Daoy (cell line): Measurements from ENCODE around the gene GPX3. TPM values are rescaled to one million over a fixed set of nuclear protein-coding genes. Genes with fewer than 3 reads are reported as not detected.

Experiments used
- DNase-seq: peaks from one replicate; pipeline ENCODE4 v3.0.0-alpha.2; 2015; ENCODE audit warnings: low read depth
- total RNA-seq: library from RNA; depleted of rRNA; stranded (reverse); fragments of >200 nt; shearing (Covaris generic); gene quantifications from 2 replicates; pipeline ENCODE4 v1.2.3, GENCODE V29; 2014; rRNA removed

GPX3 gene
- total RNA-seq, 1 experiment from 2014 or later = 13.1 TPM

DNA sequence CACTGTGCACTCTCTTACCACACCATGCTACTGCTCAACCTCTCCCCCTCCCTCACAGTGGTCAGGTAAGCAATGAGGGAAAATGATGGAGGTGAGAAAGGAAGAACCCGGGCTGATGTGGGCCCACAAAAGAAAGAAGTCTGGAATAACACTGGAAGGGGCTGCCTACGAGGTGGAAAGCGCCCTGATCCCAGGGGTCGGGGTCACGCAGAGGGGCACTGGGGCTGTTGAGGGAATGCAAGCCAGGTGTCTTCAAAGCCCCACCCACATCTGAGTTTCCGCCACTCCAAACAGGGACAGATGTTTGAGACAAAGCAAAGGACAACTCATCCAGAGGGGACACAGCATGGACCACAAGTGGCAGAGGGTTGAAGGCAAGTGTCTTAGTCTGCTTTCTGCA lies 56.2 kb downstream of the GPX3 start:
- no peak for DNase-seq

DNA sequence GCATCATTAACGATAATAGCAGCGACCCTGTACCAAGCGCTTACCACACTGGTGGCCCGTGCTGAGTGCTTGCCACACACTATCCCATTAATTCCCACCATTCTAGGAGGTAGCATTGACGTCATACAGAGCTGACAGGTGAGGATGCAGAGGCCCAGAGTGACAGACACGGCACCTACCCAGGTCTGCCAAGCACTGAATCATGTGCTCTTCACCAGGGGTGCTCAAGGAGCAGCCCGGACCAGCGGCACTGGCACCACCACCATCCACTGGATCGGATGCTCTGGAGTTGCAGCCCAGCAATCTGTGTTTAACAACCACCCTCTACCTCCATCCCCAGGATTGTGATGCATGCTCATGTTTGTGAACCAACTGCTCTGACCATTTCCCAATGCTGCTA lies 57.0 kb downstream of the GPX3 start:
- DNase-seq = no peak

DNA sequence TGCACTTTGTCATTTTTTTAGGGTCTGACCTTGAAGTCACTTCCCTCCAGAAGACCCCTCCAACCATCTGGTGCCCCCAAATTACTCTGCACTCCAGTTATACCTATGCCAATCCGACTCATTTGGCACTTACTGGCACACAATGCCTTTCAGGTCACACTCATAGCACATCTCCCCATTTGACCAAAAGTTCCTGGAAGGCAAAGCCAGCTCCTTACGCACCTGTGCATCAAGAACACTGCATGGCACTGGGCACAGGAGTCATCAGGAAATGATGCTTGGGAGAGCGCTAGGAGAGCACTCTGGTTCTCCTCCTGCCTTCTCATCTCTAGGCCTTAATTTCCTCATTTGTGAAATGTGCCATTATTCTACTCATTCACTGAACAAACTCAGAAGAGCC lies 57.6 kb downstream of the GPX3 start:
- no peak for DNase-seq

Other genes starting within 250 kb of the GPX3 start
- gene SMIM3, start 241.8 kb upstream of the GPX3 start, total RNA-seq = 41.9 and 47.1 TPM in 2 replicates
- gene IRGM, start 174.1 kb upstream of the GPX3 start, total RNA-seq = 0.51 TPM in 1 of 2 replicates, not detected in the other
- 8.7 and 9.4 TPM in 2 replicates for gene ZNF300, start 115.6 kb upstream of the GPX3 start, total RNA-seq
- gene TNIP1, start 60.4 kb downstream of the GPX3 start, total RNA-seq = 239 TPM in 2 replicates
- gene ANXA6, start 137.2 kb downstream of the GPX3 start, total RNA-seq = 178 and 190 TPM in 2 replicates
- gene CCDC69, start 203.5 kb downstream of the GPX3 start, total RNA-seq = 0.60 and 0.74 TPM in 2 replicates
- 8.8 and 10.9 TPM in 2 replicates for gene GM2A, start 232.6 kb downstream of the GPX3 start, total RNA-seq